Loucy (cell line): ENCODE data around the gene SNX25.
"Not testable (repeated sequence)": the region's sequence is repeated elsewhere in the genome, so short reads cannot be mapped to it uniquely, and the experiment has no call there.

Source experiments
- H2AFZ ChIP-seq: fragments of 200-600 bp; sonication (generic); 2 replicates; pipeline ENCODE4 v1.6.0; 2016; ENCODE audit warnings: antibody characterized with exemption, mild to moderate bottlenecking, low read length, moderate library complexity
- H3F3A ChIP-seq: fragments of 200-600 bp; 2 replicates; pipeline ENCODE4 v1.6.0; 2016; ENCODE audit warnings: antibody characterized with exemption, low read depth, mild to moderate bottlenecking
- H3K27me3 ChIP-seq: fragments of 200-600 bp; sonication (generic); 2 replicates; pipeline ENCODE4 v1.6.1; 2014; ENCODE audit warnings: low read length, mild to moderate bottlenecking; ENCODE audit not compliant: insufficient read depth, poor library complexity, severe bottlenecking
- H3K36me3 ChIP-seq: fragments of 200-600 bp; sonication (generic); 2 replicates; pipeline ENCODE4 v1.6.1; 2016; ENCODE audit warnings: low read length; ENCODE audit not compliant: insufficient read depth
- H3K4me1 ChIP-seq: fragments of 200-600 bp; sonication (generic); 2 replicates; pipeline ENCODE4 v1.5.1; 2014; ENCODE audit warnings: low read length, mild to moderate bottlenecking; ENCODE audit not compliant: insufficient read depth, poor library complexity, severe bottlenecking
- H3K4me2 ChIP-seq: fragments of 200-600 bp; sonication (generic); 2 replicates; pipeline ENCODE4 v1.6.0; 2014; ENCODE audit warnings: antibody characterized with exemption, low read length, low read depth, mild to moderate bottlenecking; ENCODE audit not compliant: poor library complexity, severe bottlenecking
- H3K4me3 ChIP-seq: fragments of 200-600 bp; sonication (generic); 2 replicates; pipeline ENCODE4 v1.5.1; 2014; ENCODE audit warnings: low read length, mild to moderate bottlenecking, mixed read lengths; ENCODE audit not compliant: poor library complexity, severe bottlenecking
- H3K79me2 ChIP-seq: fragments of 200-600 bp; sonication (generic); 2 replicates; pipeline ENCODE4 v1.6.1; 2014; ENCODE audit warnings: low read length; ENCODE audit not compliant: insufficient read depth
- H3K9ac ChIP-seq: fragments of 200-600 bp; sonication (generic); 2 replicates; pipeline ENCODE4 v1.6.0; 2014; ENCODE audit warnings: mild to moderate bottlenecking, low read depth, low read length, moderate library complexity; ENCODE audit not compliant: poor library complexity, severe bottlenecking
- H3K9me2 ChIP-seq: fragments of 200-600 bp; sonication (generic); replicated peaks from 2 replicates; pipeline ENCODE4 v1.6.1; 2016; ENCODE audit warnings: low read depth, low read length, mixed read lengths
- H3K9me3 ChIP-seq: fragments of 200-600 bp; sonication (generic); 2 replicates; pipeline ENCODE4 v1.6.1; 2014; ENCODE audit warnings: mild to moderate bottlenecking, antibody characterized with exemption, low read length, low read depth; ENCODE audit not compliant: insufficient read depth
- H4K20me1 ChIP-seq: fragments of 200-600 bp; sonication (generic); 2 replicates; pipeline ENCODE4 v1.6.0; 2014; ENCODE audit warnings: antibody characterized with exemption, low read length, mild to moderate bottlenecking; ENCODE audit not compliant: insufficient read depth, poor library complexity, severe bottlenecking
- CTCF ChIP-seq: fragments of 200-600 bp; sonication (generic); conservative IDR thresholded peaks from 2 replicates; pipeline ENCODE4 v1.5.1; 2014; ENCODE audit warnings: mild to moderate bottlenecking, antibody characterized with exemption, low read length
- EZH2phosphoT487 ChIP-seq: fragments of 200-600 bp; IDR thresholded peaks from 2 replicates; pipeline ENCODE4 v1.6.1; 2018; ENCODE audit warnings: antibody characterized with exemption, mild to moderate bottlenecking, moderate library complexity, borderline replicate concordance

SNX25 gene

GRCh38 chr4:185238215-185238681 lies 28.9 kb downstream of the SNX25 start:
- Histone ChIP-seq H3K27me3 (no peaks in the 10 kb centered on the region), H3K79me2 (no peaks in the 10 kb centered on the region), H3K36me3 (no peaks in the 10 kb centered on the region), H3F3A (no peaks in the 10 kb centered on the region), H3K4me2 (no peak overlapping the region), H3K9ac (no peak overlapping the region), H3K9me3 (no peaks in the 10 kb centered on the region), H3K4me3 (no peak overlapping the region), H3K9me2 (no peaks in the 10 kb centered on the region), H2AFZ (no peak overlapping the region), H4K20me1 (no peaks in the 10 kb centered on the region), H3K4me1 (no peaks in the 10 kb centered on the region)
- no peak for TF ChIP-seq CTCF
- TF ChIP-seq EZH2phosphoT487 = no peak

GRCh38 chr4:185238750-185239149 lies 29.4 kb downstream of the SNX25 start:
- Histone ChIP-seq H3K27me3 (no peaks in the 10 kb centered on the region), H4K20me1 (no peaks in the 10 kb centered on the region), H3K9me2 (no peaks in the 10 kb centered on the region), H3K4me2 (no peak overlapping the region), H3F3A (no peaks in the 10 kb centered on the region), H3K9ac (no peak overlapping the region), H3K4me3 (no peak overlapping the region), H3K36me3 (no peaks in the 10 kb centered on the region), H2AFZ (no peak overlapping the region), H3K79me2 (no peaks in the 10 kb centered on the region), H3K9me3 (no peaks in the 10 kb centered on the region), H3K4me1 (no peaks in the 10 kb centered on the region)
- TF ChIP-seq EZH2phosphoT487 (no peak), CTCF (no peak)

GRCh38 chr4:185240486-185240885 lies 31.1 kb downstream of the SNX25 start:
- H3K36me3 ChIP-seq, H3K4me2 ChIP-seq, H3K9me2 ChIP-seq, H3K9ac ChIP-seq, H3K9me3 ChIP-seq, H3K27me3 ChIP-seq, H3K79me2 ChIP-seq, H3K4me1 ChIP-seq, H4K20me1 ChIP-seq, H3F3A ChIP-seq, H3K4me3 ChIP-seq, H2AFZ ChIP-seq: not testable (repeated sequence)

GRCh38 chr4:185242749-185243533 lies 33.5 kb downstream of the SNX25 start:
- Histone ChIP-seq H3K4me2 (no peak overlapping the region), H3K79me2 (no peaks in the 10 kb centered on the region)

More at GRCh38 chr4:185242749-185243533, 33.5 kb downstream of the SNX25 start:
- peaks cover 8% of the 10 kb centered on the region for H3K27me3 ChIP-seq
- H3K4me3 ChIP-seq = no peak overlapping the region
- H4K20me1 ChIP-seq = no peaks in the 10 kb centered on the region
- no peaks in the 10 kb centered on the region for H3K9me3 ChIP-seq
- no peaks in the 10 kb centered on the region for H3K4me1 ChIP-seq
- H3K36me3 ChIP-seq = no peaks in the 10 kb centered on the region
- H3K9me2 ChIP-seq = no peaks in the 10 kb centered on the region
- no peak for TF ChIP-seq EZH2phosphoT487
- H2AFZ ChIP-seq = no peak overlapping the region
- H3F3A ChIP-seq = no peaks in the 10 kb centered on the region
- H3K9ac ChIP-seq = no peak overlapping the region
